Inflammatory macrophage (primary cell): ENCODE measurements around the gene SPESP1.

ENCODE experiments used
- DNase-seq, 2 donors: peaks; one replicate each; pipeline ENCODE4 v3.0.0-alpha.2; 2020 to 2022

SPESP1 gene

DNA sequence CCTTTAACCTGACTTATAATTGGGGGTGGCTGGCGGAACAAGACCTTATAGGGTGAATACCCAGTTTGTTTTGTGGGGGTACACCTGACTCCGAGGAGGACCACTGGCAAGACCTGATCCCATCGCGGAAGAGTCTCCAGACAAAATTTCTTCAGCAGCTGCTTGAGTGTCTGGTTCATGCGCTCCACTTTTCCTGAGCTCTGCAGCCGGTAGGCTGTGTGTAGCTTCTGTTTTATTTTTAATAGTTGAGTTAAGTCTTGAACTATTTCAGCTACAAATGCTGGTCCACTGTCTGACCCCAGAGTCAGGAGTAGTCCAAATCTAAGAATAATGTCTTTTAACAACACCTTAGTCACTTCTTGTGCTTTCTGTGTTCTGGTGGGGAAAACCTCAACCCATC lies 63.0 kb downstream of the SPESP1 start:
- no peak for DNase-seq

DNA sequence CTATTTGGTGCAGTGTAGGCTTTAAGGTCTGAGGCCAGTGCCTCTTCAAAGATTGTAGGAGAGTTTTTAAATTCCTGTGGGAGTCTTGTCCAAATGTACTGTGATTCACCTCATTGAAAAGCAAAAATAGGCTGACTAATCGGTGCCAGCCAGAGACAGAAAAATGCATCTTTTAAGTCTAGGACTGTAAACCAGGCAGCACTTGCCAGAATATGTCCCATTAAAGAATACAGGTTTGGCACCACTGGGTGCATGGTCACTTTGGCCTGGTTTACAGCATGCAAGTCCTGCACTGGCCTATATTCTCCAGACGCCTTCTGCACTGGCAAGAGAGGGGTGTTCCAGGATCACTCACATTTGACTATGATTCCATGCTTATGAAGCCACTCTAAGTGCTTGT lies 63.8 kb downstream of the SPESP1 start:
- DNase-seq = no peak

DNA sequence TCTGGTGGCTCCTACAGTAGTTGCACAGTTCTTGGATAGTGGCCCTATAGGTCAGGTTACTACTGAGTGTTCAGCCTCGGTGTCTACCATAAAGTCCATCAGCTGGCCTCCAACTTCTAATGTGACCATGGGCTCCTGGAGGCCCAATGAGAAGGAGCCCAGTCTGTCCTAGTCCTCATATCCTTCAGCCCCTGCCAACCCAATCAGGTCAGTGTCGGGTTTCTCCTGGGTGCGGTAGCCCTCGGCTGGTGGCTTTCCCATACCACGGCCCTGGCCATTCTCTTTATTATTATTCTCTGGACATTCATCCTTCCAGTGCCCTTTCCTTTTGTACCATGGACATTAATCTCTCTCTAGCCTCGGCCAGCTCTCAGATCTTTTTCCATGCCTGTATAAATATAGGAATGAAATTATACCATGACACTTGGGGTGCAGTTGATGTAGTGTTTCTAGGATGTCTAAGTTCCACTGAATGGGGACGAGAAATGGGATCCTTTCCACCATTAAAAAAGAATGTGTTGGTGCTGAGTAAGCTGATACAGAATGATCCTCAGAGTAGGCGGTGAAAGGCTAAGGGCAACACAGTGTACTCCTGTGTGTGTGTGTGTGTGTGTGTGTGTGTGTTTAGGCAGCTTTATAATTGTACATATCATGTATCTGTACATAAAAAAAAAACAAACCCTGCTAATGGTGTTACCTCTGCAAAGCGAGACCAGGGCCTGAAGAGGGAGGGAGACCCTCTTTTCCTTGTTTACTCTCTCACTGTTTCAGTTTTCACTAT lies 64.8 kb downstream of the SPESP1 start:
- DNase-seq = no peak
